ENCODE data around the gene GINS3. TPM values are rescaled to one million over a fixed set of nuclear protein-coding genes. Genes with fewer than 3 reads are reported as not detected.

GINS3 gene
- total RNA-seq, 1 experiment from 2014 or later: 17.5 TPM

DNA sequence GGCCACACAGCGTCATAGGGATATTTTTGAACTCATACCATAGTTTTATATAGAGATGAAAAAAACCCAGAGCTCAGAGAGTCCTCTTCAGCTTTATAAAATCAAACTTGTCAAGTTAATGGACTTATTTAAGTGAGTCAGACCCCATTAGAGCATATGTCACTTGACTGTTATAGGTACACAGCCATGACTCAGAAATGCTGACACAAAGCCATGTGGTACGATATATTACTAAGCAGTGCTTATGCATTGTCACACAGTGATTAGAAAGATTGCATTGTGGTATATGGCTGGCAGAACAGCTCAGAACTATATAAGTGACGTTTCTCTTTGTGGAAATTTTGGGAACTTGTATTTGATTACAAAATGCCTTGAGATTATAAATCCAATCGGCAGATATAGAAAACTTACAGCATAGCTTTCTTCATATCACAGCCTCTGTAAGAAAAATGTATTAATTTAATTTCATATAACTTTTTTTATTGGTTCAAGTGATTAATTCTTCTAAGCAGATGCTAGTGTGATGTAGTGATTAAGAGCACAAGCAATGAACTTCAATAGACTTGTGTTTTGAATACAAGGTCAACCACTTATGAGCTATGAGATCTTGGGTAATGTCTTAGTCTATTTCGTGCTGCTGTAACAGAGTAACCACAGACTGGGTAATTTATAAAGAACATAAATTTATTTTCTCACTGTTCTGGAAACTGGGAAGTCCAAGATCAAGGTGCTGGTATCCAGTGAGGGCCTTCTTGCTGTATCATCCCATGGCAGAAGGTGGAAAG lies 25.8 kb upstream of the GINS3 start:
- Histone ChIP-seq H3K4me2 (ENCODE audit: low read length) (peak overlapping the region; percentile 40), H3K36me3 (ENCODE audit: low read depth, low read length) (no peaks in the 10 kb centered on the region), H3K9ac (ENCODE audit: low read length) (no peak overlapping the region), H3K27me3 (ENCODE audit: low read length) (no peaks in the 10 kb centered on the region), H3K4me1 (ENCODE audit: insufficient read depth, low read length) (peaks cover 15% of the 10 kb centered on the region), H3K79me2 (ENCODE audit: low read length) (no peaks in the 10 kb centered on the region), H2AFZ (ENCODE audit: low read length) (no peak overlapping the region), H3K9me2 (replicated peaks; ENCODE audit: low read length) (no peaks in the 10 kb centered on the region), H4K20me1 (ENCODE audit: low read length) (no peaks in the 10 kb centered on the region), H3K4me3 (ENCODE audit: low read length) (no peak overlapping the region), H3K9me3 (ENCODE audit: low read length) (no peaks in the 10 kb centered on the region), H3F3A (ENCODE audit: low read length, unreplicated experiment) (no peaks in the 10 kb centered on the region), H3K27ac (ENCODE audit: low read length) (peak overlapping the region; percentile 49)
- TF ChIP-seq EZH2phosphoT487 (IDR thresholded peaks at IDR 0.05; ENCODE audit: borderline replicate concordance, low read length) (no peak), CTCF (conservative IDR thresholded peaks at IDR 0.05; ENCODE audit: low read depth, low read length) (no peak), EZH2 (IDR thresholded peaks at IDR 0.05; ENCODE audit: low read length, unreplicated experiment) (no peak)
- ChIA-PET POLR2A (ENCODE audit: unreplicated experiment) (no interaction called here), CTCF (interaction anchor here (1.4 to 1.5 kb wide), 2 partner anchors 86 to 121 kb away, joined by 3 to 7 read pairs; no protein-coding TSS in a partner anchor)
- intact Hi-C loops (cut with micrococcal nuclease): no loop called here
- peak; percentile 100 for ATAC-seq
- BruUV-seq (replicated peaks): no TSS peak
- peak; percentile 95 for DNase-seq

DNA sequence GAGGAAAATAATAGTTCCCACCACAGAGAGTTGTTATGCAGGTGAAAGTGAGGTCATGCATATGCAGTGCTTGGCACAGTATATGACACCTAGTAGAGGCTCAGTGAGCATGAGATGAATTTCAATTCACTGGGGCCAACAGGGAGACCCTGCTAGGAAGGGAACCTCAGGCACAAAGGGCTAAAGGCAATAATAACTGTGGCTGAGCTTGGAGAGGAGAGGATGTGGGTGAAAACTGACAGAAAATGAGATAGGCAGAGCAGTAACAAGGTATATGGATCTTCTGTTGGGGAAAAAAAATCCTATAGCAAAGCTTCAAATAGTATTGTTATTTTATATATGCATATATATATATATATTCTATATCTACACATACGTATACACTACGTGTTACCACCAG lies 25.0 kb upstream of the GINS3 start:
- intact Hi-C loops (cut with micrococcal nuclease): no loop called here
- no peaks in the 10 kb centered on the region for H3K27me3 ChIP-seq (ENCODE audit: low read length)
- no peak overlapping the region for H3K27ac ChIP-seq (ENCODE audit: low read length)
- no peak overlapping the region for H3K9ac ChIP-seq (ENCODE audit: low read length)
- no peaks in the 10 kb centered on the region for H3K9me2 ChIP-seq (replicated peaks; ENCODE audit: low read length)
- no peaks in the 10 kb centered on the region for H3K9me3 ChIP-seq (ENCODE audit: low read length)
- H3K36me3 ChIP-seq (ENCODE audit: low read depth, low read length): no peaks in the 10 kb centered on the region
- ChIA-PET POLR2A (ENCODE audit: unreplicated experiment) (no interaction called here), CTCF (interaction anchor here (1.5 kb wide), 1 partner anchor 120 kb away, joined by 7 read pairs; no protein-coding TSS in a partner anchor)
- H3K79me2 ChIP-seq (ENCODE audit: low read length): no peaks in the 10 kb centered on the region
- no peaks in the 10 kb centered on the region for H3F3A ChIP-seq (ENCODE audit: low read length, unreplicated experiment)
- no peak overlapping the region for H2AFZ ChIP-seq (ENCODE audit: low read length)
- ATAC-seq (no peak), DNase-seq (no peak)
- no peaks in the 10 kb centered on the region for H4K20me1 ChIP-seq (ENCODE audit: low read length)
- H3K4me3 ChIP-seq (ENCODE audit: low read length): no peak overlapping the region
- TF ChIP-seq EZH2 (IDR thresholded peaks at IDR 0.05; ENCODE audit: low read length, unreplicated experiment): no peak
- TF ChIP-seq EZH2phosphoT487 (IDR thresholded peaks at IDR 0.05; ENCODE audit: borderline replicate concordance, low read length): no peak
- no peak for TF ChIP-seq CTCF (conservative IDR thresholded peaks at IDR 0.05; ENCODE audit: low read depth, low read length)
- peaks cover 15% of the 10 kb centered on the region for H3K4me1 ChIP-seq (ENCODE audit: insufficient read depth, low read length)
- no TSS peak for BruUV-seq (replicated peaks)
- no peak overlapping the region for H3K4me2 ChIP-seq (ENCODE audit: low read length)

DNA sequence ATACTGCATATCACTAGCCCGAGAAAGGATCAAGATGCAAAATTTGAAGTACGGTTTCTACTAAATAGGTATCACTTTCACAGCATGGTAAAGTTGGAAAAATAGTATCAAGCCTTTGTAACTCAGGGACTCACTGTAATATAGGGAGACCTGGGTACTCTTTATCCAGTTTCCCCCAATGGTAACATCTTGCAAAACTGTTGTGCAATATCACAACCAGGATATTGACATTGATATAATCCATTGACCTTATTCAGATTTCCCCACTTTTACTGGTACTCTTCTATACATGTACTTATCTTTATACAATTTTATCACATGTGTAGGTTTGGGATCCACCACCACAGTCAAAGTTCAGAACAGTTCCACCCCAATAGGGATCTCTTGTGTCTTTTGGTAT lies 20.4 kb upstream of the GINS3 start:
- no peak for ATAC-seq
- H4K20me1 ChIP-seq (ENCODE audit: low read length): no peaks in the 10 kb centered on the region
- TF ChIP-seq EZH2phosphoT487 (IDR thresholded peaks at IDR 0.05; ENCODE audit: borderline replicate concordance, low read length): no peak
- no peak for TF ChIP-seq CTCF (conservative IDR thresholded peaks at IDR 0.05; ENCODE audit: low read depth, low read length)
- TF ChIP-seq EZH2 (IDR thresholded peaks at IDR 0.05; ENCODE audit: low read length, unreplicated experiment): no peak

More for the DNA sequence above, 20.4 kb upstream of the GINS3 start:
- POLR2A ChIA-PET (ENCODE audit: unreplicated experiment): no interaction called here
- peaks cover 3% of the 10 kb centered on the region for H3K4me1 ChIP-seq (ENCODE audit: insufficient read depth, low read length)
- H3K36me3 ChIP-seq (ENCODE audit: low read depth, low read length): no peaks in the 10 kb centered on the region
- no peaks in the 10 kb centered on the region for H3K9me2 ChIP-seq (replicated peaks; ENCODE audit: low read length)
- H3F3A ChIP-seq (ENCODE audit: low read length, unreplicated experiment): no peaks in the 10 kb centered on the region
- H3K27ac ChIP-seq (ENCODE audit: low read length): no peak overlapping the region
- no peak overlapping the region for H3K4me3 ChIP-seq (ENCODE audit: low read length)
- no peaks in the 10 kb centered on the region for H3K27me3 ChIP-seq (ENCODE audit: low read length)
- H3K4me2 ChIP-seq (ENCODE audit: low read length): no peak overlapping the region
- H2AFZ ChIP-seq (ENCODE audit: low read length): no peak overlapping the region
- H3K9me3 ChIP-seq (ENCODE audit: low read length): no peaks in the 10 kb centered on the region
- BruUV-seq (replicated peaks): no TSS peak
- CTCF ChIA-PET: no interaction called here
- no peak overlapping the region for H3K9ac ChIP-seq (ENCODE audit: low read length)
- intact Hi-C loops (cut with micrococcal nuclease): no loop called here
- DNase-seq: no peak
- H3K79me2 ChIP-seq (ENCODE audit: low read length): no peaks in the 10 kb centered on the region
